Skeletal muscle satellite cell (primary cell): ENCODE measurements around the gene TMC8.

Source experiments
- H3K27me3 ChIP-seq: 2 replicates; pipeline ENCODE4 v1.7.0; 2013; ENCODE audit warnings: low read length; ENCODE audit not compliant: control insufficient read depth, insufficient read depth
- H3K36me3 ChIP-seq: 2 replicates; pipeline ENCODE4 v1.7.0; 2013; ENCODE audit warnings: mild to moderate bottlenecking, control low read depth, low read length; ENCODE audit not compliant: insufficient read depth
- H3K4me1 ChIP-seq: 2 replicates; pipeline ENCODE4 v1.7.0; 2013; ENCODE audit warnings: low read length; ENCODE audit not compliant: control insufficient read depth, insufficient read depth
- H3K4me2 ChIP-seq: 2 replicates; pipeline ENCODE4 v1.7.0; 2013; ENCODE audit warnings: mild to moderate bottlenecking, low read length
- H3K4me3 ChIP-seq: 2 replicates; pipeline ENCODE4 v1.7.0; 2013; ENCODE audit warnings: low read length
- H3K9ac ChIP-seq: 2 replicates; pipeline ENCODE4 v1.7.0; 2013; ENCODE audit warnings: mild to moderate bottlenecking, low read depth, low read length, moderate library complexity
- H3K9me3 ChIP-seq: replicated peaks from 2 replicates; pipeline ENCODE4 v1.7.0; 2013; ENCODE audit warnings: mild to moderate bottlenecking, control low read depth, low read length

The TMC8 gene

GRCh38 chr17:78184868-78185267, 54.3 kb downstream of the TMC8 start:
- H3K9ac ChIP-seq, result no peak overlapping the region
- no peak overlapping the region for H3K4me3 ChIP-seq
- no peaks in the 10 kb centered on the region for H3K27me3 ChIP-seq
- H3K4me1 ChIP-seq, result peaks cover 38% of the 10 kb centered on the region
- H3K4me2 ChIP-seq, result peak overlapping the region; percentile 99
- H3K36me3 ChIP-seq, result peaks cover 7% of the 10 kb centered on the region
- H3K9me3 ChIP-seq, result no peaks in the 10 kb centered on the region

- peaks cover 13% of the 10 kb centered on the region for H3K36me3 ChIP-seq
- H3K4me3 ChIP-seq, result peak overlapping the region; percentile 97
- H3K9ac ChIP-seq, result peak overlapping the region; percentile 87
- no peaks in the 10 kb centered on the region for H3K9me3 ChIP-seq
- peaks cover 32% of the 10 kb centered on the region for H3K4me1 ChIP-seq
- H3K4me2 ChIP-seq, result peak overlapping the region; percentile 99
- no peaks in the 10 kb centered on the region for H3K27me3 ChIP-seq
These were observed 55.6 kb downstream of the TMC8 start for GRCh38 chr17:78185981-78186691.

- Histone ChIP-seq H3K4me2 (peak within 1 kb of the TSS; percentile 99), H3K9me3 (no peaks in the 10 kb centered on the region), H3K27me3 (no peaks in the 10 kb centered on the region), H3K4me1 (peaks cover 32% of the 10 kb centered on the region), H3K36me3 (peaks cover 15% of the 10 kb centered on the region), H3K9ac (peak within 1 kb of the TSS; percentile 87), H3K4me3 (peak within 1 kb of the TSS; percentile 97)
These were observed 56.4 kb downstream of the TMC8 start, which contains the start of the genes AFMID and TK1 for GRCh38 chr17:78186692-78187595. AFMID (plus strand) TSS chr17:78187362; CDS start chr17:78187371, 9 bp downstream. TK1 (minus strand) TSS chr17:78187052; CDS start chr17:78186994, 58 bp downstream.
